C4-2B (cell line): ENCODE results near the gene SOBP.

Experiments used
- CTCF ChIP-seq: fragments of 450-650 bp; conservative IDR thresholded peaks from 2 replicates; pipeline ENCODE4 v1.5.1; 2017; ENCODE audit warnings: mild to moderate bottlenecking
- ZFX ChIP-seq: fragments of 450-650 bp; IDR thresholded peaks from 2 replicates; pipeline ENCODE4 v1.6.1; 2017

GRCh38 chr6:107634324-107635056, 144.6 kb downstream of the SOBP start:
- TF ChIP-seq CTCF (no peak), ZFX (no peak)
